Stimulated activated naive B cell treated with anti-CD40 and anti-IgM and Interleukin-4, amounts not matched to agents 10 μg/mL and 1 μg/mL and 100 μg/mL, for 72 hours (primary cell): ENCODE data around the gene ESYT3.
"Not testable (repeated sequence)": the region's sequence is repeated elsewhere in the genome, so short reads cannot be mapped to it uniquely, and the experiment has no call there.

Experiments
- ATAC-seq, 2 donors: fragments of 150-1000 bp; cut with Tn5 transposase; replicated peaks; 2 replicates each; pipeline ENCODE4 v1.10.0; 2021; ENCODE audit warnings: moderate library complexity in 1 of 2
- DNase-seq: peaks from one replicate; pipeline ENCODE4 v3.0.0; 2021
- H3K27ac Mint-ChIP-seq: one replicate; pipeline ENCODE4 v1.8.0; 2022; ENCODE audit warnings: mild to moderate bottlenecking, mixed read lengths
- H3K27me3 Mint-ChIP-seq, 2 donors: one replicate each; pipeline ENCODE4 v1.8.0; 2022; ENCODE audit warnings: mixed read lengths in 2 of 2
- H3K36me3 Mint-ChIP-seq, 2 donors: one replicate each; pipeline ENCODE4 v1.8.0; 2022; ENCODE audit warnings: mixed read lengths in 2 of 2, mild to moderate bottlenecking in 1 of 2
- H3K4me1 Mint-ChIP-seq, 2 donors: one replicate each; pipeline ENCODE4 v1.8.0; 2022; ENCODE audit warnings: mixed read lengths in 2 of 2, mild to moderate bottlenecking in 1 of 2
- H3K4me3 Mint-ChIP-seq, 2 donors: one replicate each; pipeline ENCODE4 v1.8.0; 2022; ENCODE audit warnings: mild to moderate bottlenecking in 2 of 2, mixed read lengths in 2 of 2, moderate library complexity in 1 of 2
- H3K9me3 Mint-ChIP-seq, 2 donors: one replicate each; pipeline ENCODE4 v1.8.0; 2022; ENCODE audit warnings: mixed read lengths in 2 of 2, mild to moderate bottlenecking in 1 of 2

The ESYT3 gene

GRCh38 chr3:138426211-138426610, 8.2 kb upstream of the ESYT3 start:
- DNase-seq = no peak

DNA sequence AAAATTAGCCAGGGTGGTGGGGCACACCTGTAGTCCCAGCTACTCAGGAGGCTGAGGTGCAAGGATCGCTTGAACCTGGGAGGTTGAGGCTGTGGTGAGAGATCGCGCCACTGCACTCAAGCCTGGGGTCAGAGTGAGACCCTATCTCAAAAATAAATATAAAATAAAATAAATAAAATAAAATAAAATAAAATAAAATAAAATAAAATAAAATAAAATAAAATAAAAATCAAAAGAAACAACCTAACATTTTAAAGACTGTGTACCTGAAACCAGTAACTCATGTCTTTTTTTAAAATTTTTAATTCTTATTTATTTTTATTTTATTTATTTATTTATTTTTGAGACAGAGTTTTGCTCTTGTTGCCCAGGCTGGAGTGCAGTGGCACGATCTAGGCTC, 7.7 kb upstream of the ESYT3 start:
- not testable (repeated sequence) for ATAC-seq, DNase-seq, H3K4me1 Mint-ChIP-seq, H3K9me3 Mint-ChIP-seq, H3K4me3 Mint-ChIP-seq, H3K27ac Mint-ChIP-seq, H3K36me3 Mint-ChIP-seq
- H3K27me3 Mint-ChIP-seq = peaks cover 14 to 26% of the 10 kb centered on the region in 2 donors

More at GRCh38 chr3:138426211-138426610, 8.2 kb upstream of the ESYT3 start:
- Mint-ChIP-seq H3K9me3 (peaks cover 0 to 1% of the 10 kb centered on the region in 2 donors), H3K27me3 (peaks cover 13 to 25% of the 10 kb centered on the region in 2 donors), H3K4me3 (no peak overlapping the region), H3K36me3 (no peaks in the 10 kb centered on the region), H3K4me1 (no peaks in the 10 kb centered on the region), H3K27ac (no peak overlapping the region)
- no peak for ATAC-seq

DNA sequence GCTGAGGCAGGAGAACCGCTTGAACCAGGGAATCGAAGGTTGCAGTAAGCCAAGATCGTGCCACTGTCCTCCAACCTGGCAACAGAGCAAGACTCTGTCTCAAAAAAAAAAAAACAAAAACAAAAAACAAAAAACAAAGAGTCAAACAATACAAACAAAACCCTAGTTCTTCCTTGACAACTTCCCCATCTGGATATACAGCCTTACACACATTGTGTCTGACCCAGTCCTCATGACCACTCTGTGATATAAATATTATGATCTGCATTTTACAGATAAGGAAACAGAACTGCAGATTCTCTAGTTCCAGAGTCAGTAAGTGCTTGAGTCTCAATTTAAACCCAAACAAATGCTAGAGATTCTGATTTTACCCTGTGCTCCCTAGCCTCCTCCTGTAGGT, 4.8 kb upstream of the ESYT3 start:
- DNase-seq (no peak), ATAC-seq (no peak)
- Mint-ChIP-seq H3K36me3 (no peaks in the 10 kb centered on the region), H3K4me1 (peaks cover 8 to 10% of the 10 kb centered on the region in 2 donors), H3K27me3 (peaks cover 31 to 50% of the 10 kb centered on the region in 2 donors), H3K9me3 (no peaks in the 10 kb centered on the region), H3K27ac (no peak overlapping the region), H3K4me3 (no peak overlapping the region)

GRCh38 chr3:138432576-138433240, 1.7 kb upstream of the ESYT3 start:
- Mint-ChIP-seq H3K4me3 (no peak overlapping the region), H3K36me3 (no peaks in the 10 kb centered on the region), H3K27me3 (peaks cover 48 to 68% of the 10 kb centered on the region in 2 donors), H3K4me1 (peaks cover 8 to 15% of the 10 kb centered on the region in 2 donors), H3K9me3 (no peaks in the 10 kb centered on the region), H3K27ac (no peak overlapping the region)
- no peak for ATAC-seq
- DNase-seq = no peak

DNA sequence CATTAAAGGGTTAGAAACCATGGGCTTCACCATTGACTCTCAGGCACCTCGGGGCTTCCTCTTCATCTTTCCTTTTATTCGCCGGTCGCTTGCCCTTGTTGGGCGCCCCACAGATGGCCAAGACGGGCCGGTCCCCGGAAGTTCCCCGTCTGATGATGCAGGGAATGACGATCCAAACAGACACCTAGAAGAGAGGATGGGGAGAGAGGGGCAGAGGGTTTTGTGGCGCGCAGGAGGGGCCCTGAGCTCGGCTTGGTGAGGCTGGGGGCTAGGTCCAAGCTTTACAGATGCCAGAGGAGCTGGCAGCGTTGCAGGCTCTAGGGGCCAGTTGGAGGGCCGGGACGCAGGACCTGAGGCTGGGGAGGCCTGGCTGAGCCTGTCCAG, 532 bp upstream of the ESYT3 start:
- DNase-seq (no peak), ATAC-seq (no peak)
- Mint-ChIP-seq H3K4me3 (peak overlapping the region; percentile 72 to 75), H3K36me3 (no peaks in the 10 kb centered on the region), H3K27ac (no peak overlapping the region), H3K27me3 (peaks cover 49 to 78% of the 10 kb centered on the region in 2 donors), H3K9me3 (no peaks in the 10 kb centered on the region), H3K4me1 (peaks cover 8 to 15% of the 10 kb centered on the region in 2 donors)

GRCh38 chr3:138434875-138435772, 708 bp downstream of the ESYT3 start:
- DNase-seq (no peak), ATAC-seq (peak in 1 of 2 donors; percentile 28)
- Mint-ChIP-seq H3K27ac (no peak overlapping the region), H3K9me3 (no peaks in the 10 kb centered on the region), H3K27me3 (peaks cover 45 to 84% of the 10 kb centered on the region in 2 donors), H3K36me3 (no peaks in the 10 kb centered on the region), H3K4me1 (peaks cover 8 to 15% of the 10 kb centered on the region in 2 donors), H3K4me3 (peak overlapping the region; percentile 13 to 51)

- H3K27me3 Mint-ChIP-seq = peaks cover 44 to 79% of the 10 kb centered on the region in 2 donors
- no peak overlapping the region for H3K27ac Mint-ChIP-seq
Measured at GRCh38 chr3:138435840-138436239, 1.4 kb downstream of the ESYT3 start.

GRCh38 chr3:138437281-138437680, 2.9 kb downstream of the ESYT3 start:
- peaks cover 35 to 65% of the 10 kb centered on the region in 2 donors for H3K27me3 Mint-ChIP-seq
- peaks cover 8 to 15% of the 10 kb centered on the region in 2 donors for H3K4me1 Mint-ChIP-seq
- H3K4me3 Mint-ChIP-seq = no peak overlapping the region
- no peaks in the 10 kb centered on the region for H3K36me3 Mint-ChIP-seq
- no peak overlapping the region for H3K27ac Mint-ChIP-seq
- H3K9me3 Mint-ChIP-seq = no peaks in the 10 kb centered on the region
- DNase-seq (no peak), ATAC-seq (no peak)

More at GRCh38 chr3:138435840-138436239, 1.4 kb downstream of the ESYT3 start:
- DNase-seq (no peak), ATAC-seq (no peak)
- H3K9me3 Mint-ChIP-seq = no peaks in the 10 kb centered on the region
- H3K4me3 Mint-ChIP-seq = no peak overlapping the region
- H3K36me3 Mint-ChIP-seq = no peaks in the 10 kb centered on the region
- H3K4me1 Mint-ChIP-seq = peaks cover 8 to 15% of the 10 kb centered on the region in 2 donors

DNA sequence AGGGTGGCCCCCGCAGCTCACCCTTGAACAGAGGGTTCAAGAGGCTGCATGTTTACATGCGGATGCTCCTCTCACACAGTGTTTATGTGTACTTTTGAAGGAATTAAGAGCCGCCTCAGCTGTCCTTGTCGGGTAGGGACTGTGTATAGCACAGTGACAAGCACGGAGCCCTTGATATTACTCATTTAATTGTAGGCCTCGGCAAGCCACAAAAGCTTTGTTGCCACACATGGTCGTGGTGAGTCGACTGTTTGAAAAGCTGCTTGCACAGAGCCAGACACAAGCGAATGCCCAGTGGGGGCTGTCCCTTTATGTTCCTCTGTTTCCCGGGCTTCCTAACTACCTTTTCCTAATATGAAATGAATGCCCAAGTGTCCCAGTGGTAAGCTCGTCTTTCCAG, 4.5 kb downstream of the ESYT3 start:
- Mint-ChIP-seq H3K36me3 (no peaks in the 10 kb centered on the region), H3K9me3 (no peaks in the 10 kb centered on the region), H3K4me1 (peaks cover 4 to 11% of the 10 kb centered on the region in 2 donors), H3K27ac (no peak overlapping the region), H3K4me3 (no peak overlapping the region), H3K27me3 (peaks cover 20 to 51% of the 10 kb centered on the region in 2 donors)
- DNase-seq = no peak
- ATAC-seq = no peak

DNA sequence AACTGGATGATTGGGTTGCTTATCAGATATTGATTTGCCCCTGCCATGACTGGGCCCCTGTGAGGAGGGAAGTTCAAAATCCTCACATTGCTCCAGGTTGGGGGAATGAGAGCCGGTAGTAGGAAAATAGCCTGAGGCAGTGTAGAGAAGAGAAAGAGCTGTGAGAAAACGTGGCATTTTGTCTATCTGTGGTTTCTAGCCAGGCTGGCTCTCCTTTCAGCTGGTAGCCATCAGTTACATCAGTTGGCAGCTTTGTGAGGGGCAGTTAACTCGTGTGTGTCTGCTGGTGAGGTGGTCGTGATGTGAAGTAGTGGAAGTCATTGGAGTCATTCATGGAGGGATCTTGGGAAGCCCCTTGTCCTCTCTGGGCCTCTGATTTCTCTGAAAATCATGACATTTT, 5.2 kb downstream of the ESYT3 start:
- Mint-ChIP-seq H3K27me3 (peaks cover 18 to 44% of the 10 kb centered on the region in 2 donors), H3K36me3 (no peaks in the 10 kb centered on the region), H3K4me1 (peaks cover 0 to 4% of the 10 kb centered on the region in 2 donors), H3K27ac (no peak overlapping the region), H3K4me3 (no peak overlapping the region), H3K9me3 (no peaks in the 10 kb centered on the region)
- no peak for ATAC-seq
- DNase-seq = no peak

- Mint-ChIP-seq H3K36me3 (no peaks in the 10 kb centered on the region), H3K4me1 (peaks cover 0 to 4% of the 10 kb centered on the region in 2 donors), H3K27me3 (peaks cover 18 to 43% of the 10 kb centered on the region in 2 donors), H3K4me3 (no peak overlapping the region), H3K9me3 (no peaks in the 10 kb centered on the region), H3K27ac (no peak overlapping the region)
- DNase-seq (no peak), ATAC-seq (no peak)
Measured at GRCh38 chr3:138440121-138440521, 5.7 kb downstream of the ESYT3 start.

GRCh38 chr3:138440596-138440995, 6.2 kb downstream of the ESYT3 start:
- Mint-ChIP-seq H3K27ac (no peak overlapping the region), H3K4me1 (peaks cover 0 to 4% of the 10 kb centered on the region in 2 donors), H3K27me3 (peaks cover 18 to 42% of the 10 kb centered on the region in 2 donors), H3K4me3 (no peak overlapping the region), H3K36me3 (no peaks in the 10 kb centered on the region), H3K9me3 (no peaks in the 10 kb centered on the region)
- DNase-seq (no peak), ATAC-seq (no peak)

GRCh38 chr3:138441256-138441655, 6.8 kb downstream of the ESYT3 start:
- H3K4me3 Mint-ChIP-seq = no peak overlapping the region
- no peak for ATAC-seq
- peaks cover 14 to 35% of the 10 kb centered on the region in 2 donors for H3K27me3 Mint-ChIP-seq
- no peaks in the 10 kb centered on the region for H3K4me1 Mint-ChIP-seq
- no peaks in the 10 kb centered on the region for H3K36me3 Mint-ChIP-seq
- no peak for DNase-seq
- no peaks in the 10 kb centered on the region for H3K9me3 Mint-ChIP-seq
- no peak overlapping the region for H3K27ac Mint-ChIP-seq

DNA sequence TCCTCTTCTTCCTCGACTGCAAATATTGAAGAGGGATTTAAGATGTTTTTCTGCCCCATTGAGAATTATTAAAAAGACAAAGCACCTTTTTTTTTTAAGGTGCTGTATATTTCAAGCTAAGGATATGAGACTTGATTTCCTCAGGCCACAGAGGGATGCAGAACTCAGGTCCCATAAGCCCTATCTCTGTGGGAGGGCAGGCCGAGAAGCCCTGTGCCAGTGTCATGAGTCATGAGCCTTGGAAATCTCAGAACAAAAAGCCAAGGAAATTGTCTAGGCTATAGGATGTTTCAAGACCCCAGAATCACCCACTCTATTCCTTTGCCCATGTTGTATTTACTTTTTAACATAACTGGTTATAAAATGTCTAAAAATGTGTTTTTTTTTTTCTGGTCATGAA, 7.3 kb downstream of the ESYT3 start:
- Mint-ChIP-seq H3K36me3 (no peaks in the 10 kb centered on the region), H3K4me3 (no peak overlapping the region), H3K9me3 (no peaks in the 10 kb centered on the region), H3K27me3 (peaks cover 10 to 30% of the 10 kb centered on the region in 2 donors), H3K27ac (no peak overlapping the region), H3K4me1 (no peaks in the 10 kb centered on the region)
- ATAC-seq (no peak), DNase-seq (no peak)

GRCh38 chr3:138442433-138442832, 8.0 kb downstream of the ESYT3 start:
- Mint-ChIP-seq H3K4me1 (no peaks in the 10 kb centered on the region), H3K4me3 (no peak overlapping the region), H3K27ac (no peak overlapping the region), H3K9me3 (no peaks in the 10 kb centered on the region), H3K27me3 (peaks cover 4 to 23% of the 10 kb centered on the region in 2 donors), H3K36me3 (no peaks in the 10 kb centered on the region)
- no peak for ATAC-seq
- no peak for DNase-seq
